NCI-H2107 treated with DMSO at 0.1 percent for 48 hours (cell line): Measurements from ENCODE around the gene DMGDH.

ENCODE experiments used
- DNase-seq: peaks from one replicate; lab custom pipeline; 2025; ENCODE audit not compliant: unreplicated experiment; lab: John Stamatoyannopoulos, UW

Gene DMGDH

DNA sequence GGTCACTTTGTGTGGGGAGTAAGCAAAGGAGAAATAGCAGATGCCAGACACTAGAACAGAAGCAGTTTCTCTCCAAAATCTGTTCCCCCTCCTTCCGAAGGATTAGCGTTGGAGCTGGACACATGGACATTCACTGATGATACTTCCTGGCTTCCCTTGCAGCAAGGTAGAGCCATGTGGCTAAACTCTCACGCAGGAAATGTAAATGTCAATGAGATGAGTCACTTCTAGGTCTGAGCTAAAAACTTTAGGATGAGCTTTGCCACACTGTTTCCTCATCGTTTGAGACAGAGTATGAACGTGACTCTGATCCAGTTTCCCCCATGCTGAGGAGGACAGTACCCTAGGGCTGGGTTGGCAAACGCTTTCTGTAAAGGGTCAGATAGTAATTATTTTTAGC is 5.2 kb upstream of the DMGDH start:
- no peak for DNase-seq

DNA sequence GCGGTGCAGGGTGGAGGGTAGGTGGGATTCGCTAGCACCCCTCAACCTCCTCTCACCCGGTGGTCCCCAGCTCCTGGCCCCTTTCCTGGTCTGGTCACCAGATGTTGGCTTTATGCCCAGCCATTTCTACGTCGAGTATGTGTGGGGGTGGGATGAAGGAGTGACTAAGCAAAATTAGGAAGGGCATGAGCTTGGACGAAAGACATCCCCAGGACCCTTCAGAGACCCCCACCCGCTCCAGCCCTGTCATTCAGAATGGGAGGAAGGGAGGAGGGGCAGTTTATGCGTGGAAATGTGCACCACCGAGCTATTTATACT is 835 bp upstream of the DMGDH start:
- no peak for DNase-seq

DNA sequence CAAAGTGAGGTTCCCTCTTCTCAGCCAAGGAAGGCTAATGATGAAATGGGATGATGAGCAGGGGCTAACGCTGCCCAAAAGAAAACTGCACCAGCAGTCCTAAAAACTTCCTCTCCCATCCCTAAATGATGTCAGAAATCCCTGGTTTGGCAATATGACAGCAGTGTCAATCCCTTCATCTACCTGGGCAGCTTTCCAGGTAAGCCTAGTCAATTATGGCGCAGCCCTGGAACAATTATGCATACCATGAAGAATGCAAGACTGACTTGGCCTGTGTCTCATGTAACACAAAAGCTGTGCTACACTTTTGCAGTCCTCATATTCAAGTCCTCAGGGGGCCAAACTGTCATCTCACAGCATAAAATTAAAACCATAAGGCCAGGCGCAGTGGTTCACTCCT is 7.0 kb downstream of the DMGDH start:
- no peak for DNase-seq

DNA sequence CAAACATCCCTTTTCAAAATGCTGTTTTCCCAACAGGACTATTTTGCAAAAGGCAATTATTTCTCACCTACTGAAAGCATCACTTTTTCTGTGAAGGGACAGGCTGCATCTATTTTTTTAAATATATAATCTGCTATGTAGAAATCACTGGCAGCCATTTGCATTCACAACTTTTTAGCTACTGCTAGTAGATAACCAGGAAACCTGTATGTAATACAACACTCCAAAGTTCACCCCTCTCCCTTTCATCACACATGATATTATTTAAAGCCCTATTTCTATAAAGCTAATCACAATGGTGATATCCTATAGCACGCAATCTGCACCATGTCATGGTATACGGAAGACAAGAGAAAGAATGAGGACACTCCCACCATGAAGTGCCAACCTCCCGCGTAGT is 9.8 kb downstream of the DMGDH start:
- DNase-seq = no peak

DNA sequence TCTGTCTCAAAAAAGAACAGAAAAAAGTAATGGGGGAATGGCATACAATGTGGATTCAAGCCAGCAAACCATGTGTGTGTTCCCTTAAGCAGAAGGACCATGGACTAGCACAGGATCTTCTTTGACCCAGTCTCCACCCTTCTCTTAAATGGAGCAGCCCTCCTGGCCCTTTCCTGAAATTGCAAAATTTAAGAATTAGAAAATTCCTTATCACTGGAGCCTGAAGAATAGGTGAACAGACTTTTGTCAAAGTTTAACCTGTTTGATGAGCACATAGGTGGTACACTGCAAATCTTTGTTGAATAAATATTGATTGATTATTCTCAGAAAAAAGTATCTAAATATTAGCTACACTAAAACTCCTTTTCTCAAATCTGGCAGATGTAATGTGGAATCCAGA is 12.6 kb downstream of the DMGDH start:
- no peak for DNase-seq

DNA sequence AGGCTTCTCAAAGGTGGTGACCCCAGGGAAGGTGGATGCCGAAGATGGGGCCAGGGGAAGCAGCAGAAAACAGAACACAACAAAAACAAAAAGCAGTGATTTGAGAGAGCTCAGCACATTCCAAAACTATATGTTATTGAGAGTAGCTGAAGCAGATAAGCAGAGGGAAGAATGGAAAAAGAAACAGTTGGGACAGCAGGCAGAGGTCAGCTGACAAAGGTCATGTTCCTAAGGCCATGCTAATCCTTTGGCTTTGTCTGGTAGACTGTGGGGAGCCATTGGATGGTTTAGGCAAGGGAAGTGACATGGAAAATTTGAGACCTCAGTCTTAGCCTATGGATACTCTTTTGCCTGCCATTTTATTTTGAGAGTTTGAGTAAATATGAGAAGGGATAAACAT is 14.5 kb downstream of the DMGDH start:
- DNase-seq = no peak

DNA sequence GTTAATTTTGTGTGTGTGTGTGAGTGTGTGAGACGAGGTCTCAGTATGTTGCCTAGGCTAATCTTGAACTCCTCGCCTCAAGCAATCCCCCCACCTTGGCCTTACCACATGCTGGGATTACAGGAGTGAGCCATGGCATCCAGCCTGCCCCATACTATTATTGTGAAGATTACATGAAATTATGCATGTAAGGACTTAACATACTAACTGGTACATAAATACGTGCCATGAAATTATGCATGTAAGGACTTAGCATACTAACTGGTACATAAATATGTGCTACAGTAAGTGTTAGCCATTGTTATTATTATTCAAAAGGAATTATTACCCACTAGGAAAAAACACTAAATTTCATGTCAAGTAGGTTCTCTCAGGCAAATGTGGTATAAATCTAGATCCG is 16.2 kb downstream of the DMGDH start:
- DNase-seq = no peak

DNA sequence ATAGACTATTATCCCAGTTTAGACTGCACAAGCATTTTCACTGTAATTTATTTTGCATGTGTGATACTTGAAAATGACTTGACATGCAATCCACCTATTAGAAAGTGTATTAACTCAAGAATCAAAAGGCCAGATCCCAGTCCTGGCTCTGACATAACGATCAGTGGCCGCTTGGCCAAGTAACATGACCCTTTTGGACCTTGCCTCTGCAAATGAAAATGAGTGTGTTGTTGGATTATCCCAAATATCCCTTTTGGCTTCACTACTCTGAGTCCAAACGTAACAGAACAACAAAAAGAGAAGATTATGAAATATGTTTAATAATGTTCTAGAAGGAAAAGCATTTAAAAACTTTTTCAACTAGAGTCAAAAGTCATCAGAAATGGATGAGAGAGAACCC is 19.0 kb downstream of the DMGDH start:
- no peak for DNase-seq

DNA sequence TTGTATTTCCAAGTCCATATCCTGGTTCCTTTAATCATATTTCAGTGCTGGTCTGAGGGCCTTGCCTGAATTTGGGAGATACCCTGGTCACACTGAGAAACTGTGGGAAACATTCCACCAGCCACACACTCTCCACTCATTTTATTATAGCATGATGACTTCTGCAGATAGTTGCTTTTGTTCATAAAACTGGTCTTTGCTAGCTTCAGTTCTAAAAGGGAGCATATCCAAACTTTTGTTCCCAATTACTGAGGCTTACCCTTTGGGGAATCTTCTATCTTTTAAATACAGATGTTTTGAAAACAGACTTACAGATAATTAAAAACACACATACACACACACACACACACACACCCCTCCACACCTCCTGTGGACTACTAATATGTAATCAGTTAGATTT is 21.0 kb downstream of the DMGDH start:
- no peak for DNase-seq

DNA sequence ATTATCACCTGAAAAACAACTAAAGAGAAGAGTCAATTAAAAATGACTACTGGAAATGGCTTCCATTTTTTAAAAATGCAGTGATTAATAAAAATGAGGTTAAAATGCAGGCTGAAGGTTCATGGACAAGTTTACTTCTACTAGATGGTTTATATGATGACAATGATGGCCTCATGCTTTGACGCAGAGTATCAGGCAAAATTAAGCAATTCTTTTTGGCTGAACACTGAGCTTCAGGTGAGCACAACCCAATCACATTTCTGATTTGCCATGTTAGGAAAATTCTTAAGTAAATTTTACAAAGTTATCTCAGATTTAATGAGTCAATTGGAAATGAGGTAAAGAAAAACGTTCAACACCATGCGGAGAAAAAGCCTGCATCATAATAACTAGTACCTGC is 22.3 kb downstream of the DMGDH start:
- no peak for DNase-seq

DNA sequence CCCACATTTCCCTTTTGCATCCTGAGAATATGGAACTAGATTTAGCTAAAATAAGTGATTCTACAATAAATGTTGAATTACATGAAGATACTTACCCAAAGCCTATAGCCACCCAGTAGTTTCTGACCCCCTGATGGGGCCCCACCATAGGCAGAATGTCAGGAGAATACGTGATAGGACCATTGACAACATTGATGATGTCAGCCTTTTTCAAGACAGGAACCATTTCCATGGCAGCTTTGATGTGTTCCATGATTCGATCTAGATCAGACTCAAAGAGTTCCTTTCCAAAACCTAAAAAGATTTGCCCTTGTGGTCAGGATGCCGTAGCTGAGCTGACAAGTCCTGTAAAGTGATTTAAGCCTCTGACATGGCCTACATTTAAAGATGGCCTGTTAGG is 27.3 kb downstream of the DMGDH start:
- no peak for DNase-seq

DNA sequence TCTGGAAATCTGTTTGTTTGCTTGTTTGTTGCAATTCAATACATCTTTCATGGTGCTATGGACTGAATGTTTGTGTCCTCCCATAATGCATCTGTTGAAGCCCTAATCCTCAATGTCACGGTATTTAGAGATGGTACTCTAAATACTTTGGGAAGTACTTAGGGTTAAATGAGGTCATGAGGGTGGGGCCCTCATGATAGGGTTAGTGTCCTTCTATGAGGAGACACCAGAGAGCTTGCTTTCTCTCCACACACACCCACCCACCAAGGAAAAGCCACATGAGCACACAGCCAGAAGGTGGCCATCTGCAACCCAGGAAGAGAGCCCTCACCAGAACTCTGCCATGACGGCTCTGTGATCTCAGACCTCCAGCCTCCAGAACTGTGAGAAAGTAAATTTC is 32.7 kb downstream of the DMGDH start:
- no peak for DNase-seq

DNA sequence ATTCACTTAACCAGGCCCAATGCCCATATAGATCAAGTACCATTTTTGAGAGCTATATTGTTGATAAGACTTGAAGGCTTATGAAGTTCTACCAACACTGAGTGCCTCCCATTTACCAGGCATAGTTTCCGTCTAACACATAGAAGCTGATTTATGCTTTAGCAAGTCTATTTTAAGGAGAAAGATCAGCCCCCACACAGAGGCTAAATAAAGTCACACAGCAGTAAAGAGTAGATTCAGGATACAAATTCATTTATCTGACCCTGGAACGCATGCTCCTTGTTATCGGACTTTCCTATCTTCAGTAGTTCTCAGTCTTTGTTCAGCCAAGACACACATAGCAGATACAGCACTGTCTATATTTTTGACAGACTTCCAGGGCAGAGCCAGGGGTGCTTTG is 34.2 kb downstream of the DMGDH start:
- no peak for DNase-seq

DNA sequence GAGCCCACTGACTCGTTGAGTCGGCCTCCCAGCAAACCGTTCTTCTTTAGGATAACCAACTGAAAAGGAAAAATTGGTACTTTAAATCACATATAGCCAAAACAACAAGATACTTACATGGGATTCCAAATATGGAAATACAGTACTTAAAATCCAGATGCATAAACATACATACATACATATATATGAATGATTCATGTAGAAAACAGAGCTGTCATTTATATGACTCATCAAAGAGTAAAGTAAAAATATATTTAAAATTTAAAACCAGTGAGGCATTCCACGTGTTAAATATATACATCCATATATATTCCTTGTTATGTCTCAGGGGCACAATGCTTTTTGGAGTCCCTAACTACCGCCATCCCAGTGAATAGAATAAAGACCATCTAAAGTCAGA is 36.7 kb downstream of the DMGDH start:
- DNase-seq = no peak

DNA sequence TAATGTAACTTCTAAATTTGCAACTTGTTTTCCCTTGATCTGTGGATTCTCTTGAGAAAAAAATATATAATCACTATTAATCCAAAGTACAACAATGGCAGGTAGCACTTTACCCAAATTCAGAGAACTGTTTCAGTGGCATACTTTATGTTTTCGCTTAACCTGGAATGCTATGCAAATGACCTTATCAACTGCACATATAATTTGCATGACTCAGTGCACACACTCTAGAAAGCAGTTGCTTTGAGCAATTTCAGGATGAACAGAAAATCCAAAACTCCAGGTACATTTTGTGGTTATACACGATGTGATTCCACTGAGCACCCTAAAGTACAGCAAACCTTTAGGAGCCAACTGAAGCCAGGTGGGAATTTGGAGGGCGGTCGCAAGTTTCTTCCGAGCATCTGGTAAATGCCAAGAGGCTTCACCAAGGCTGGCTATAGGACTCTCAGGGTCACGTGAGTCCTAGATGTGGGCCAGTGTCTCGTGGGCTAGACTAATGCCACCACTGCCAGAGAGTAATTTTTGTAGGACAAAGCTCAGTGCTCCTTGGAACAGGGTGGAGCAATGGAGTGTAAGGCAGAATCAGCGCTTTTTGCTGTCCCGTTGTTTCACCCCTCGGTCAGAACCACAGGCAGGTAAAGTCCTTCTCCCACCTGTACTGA is 37.3 kb downstream of the DMGDH start:
- no peak for DNase-seq

DNA sequence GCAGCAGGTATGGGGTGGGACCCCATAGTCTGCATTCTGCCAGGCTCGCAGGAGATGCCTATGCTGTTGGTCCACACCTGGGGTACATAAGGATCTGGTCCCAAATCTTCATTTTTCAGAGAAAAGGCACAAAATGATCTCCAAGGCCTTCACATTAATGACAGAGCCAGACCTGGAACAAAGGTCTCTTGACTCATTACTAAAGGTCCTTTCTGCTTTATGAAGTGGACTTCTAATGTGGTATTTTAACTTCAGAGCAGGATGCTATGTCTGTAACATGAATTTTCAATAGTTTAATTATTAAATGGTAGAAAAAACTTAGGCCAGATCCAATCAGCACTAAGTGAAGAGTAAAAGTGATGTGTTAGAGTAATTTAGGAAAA is 38.0 kb downstream of the DMGDH start:
- DNase-seq = no peak

DNA sequence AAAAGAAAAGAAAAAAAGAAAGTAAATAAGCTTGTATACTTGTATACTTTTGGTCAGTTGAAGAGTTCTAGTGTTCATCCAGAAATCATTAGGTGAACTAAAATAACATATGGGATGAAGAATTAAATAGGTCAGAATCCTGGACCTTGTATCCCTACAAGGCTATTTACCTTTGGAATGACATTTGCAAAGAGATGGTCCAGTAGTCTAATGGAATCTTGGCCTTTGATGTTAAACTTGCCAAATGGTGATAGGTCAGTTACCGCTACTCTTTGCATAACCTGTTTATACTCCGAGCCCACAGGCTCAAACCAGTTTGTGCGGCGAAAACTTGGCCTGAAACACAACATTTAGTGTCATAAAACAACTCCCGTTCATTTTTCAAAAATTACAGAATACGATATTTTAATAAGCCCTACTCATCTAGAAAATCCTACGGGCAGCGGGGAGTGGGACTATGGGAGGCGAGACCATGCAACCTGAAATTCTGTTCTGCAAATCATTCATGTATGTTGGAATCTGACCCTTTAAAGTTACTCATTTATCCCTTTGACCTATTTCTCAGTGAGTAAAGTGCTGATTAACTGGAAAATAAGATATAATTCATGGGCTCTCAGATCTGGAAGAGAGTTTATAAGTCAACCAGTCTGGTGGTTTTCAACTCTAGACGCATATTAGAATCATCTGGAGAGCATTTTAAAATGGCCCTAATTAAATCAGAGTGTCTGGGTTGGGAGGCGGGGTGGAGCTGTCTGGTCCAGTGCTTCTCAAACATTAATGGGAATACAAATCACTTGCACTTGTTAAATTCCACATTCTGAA is 38.6 kb downstream of the DMGDH start:
- no peak for DNase-seq

DNA sequence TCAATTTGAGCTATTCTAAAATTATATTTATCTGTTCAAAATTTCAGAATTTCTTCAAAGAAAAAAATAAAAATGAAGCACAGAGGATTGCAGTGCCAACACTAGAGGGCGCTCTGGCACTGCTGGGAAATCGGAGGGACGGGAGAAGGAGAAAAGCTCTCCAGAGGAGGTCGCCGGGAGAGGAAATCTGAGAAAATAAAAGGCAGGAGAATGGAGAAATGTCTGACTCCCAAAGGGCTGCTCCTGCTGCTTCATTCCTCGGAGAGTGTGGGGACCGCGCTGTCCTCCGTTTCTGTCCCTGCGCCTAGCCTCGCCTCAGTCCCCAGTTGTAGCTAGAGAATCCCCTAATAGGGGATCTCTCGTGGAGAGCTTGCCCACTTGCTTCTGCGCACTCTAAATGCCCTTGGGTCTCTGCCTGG is 44.4 kb downstream of the DMGDH start:
- peak; percentile 14 for DNase-seq

DNA sequence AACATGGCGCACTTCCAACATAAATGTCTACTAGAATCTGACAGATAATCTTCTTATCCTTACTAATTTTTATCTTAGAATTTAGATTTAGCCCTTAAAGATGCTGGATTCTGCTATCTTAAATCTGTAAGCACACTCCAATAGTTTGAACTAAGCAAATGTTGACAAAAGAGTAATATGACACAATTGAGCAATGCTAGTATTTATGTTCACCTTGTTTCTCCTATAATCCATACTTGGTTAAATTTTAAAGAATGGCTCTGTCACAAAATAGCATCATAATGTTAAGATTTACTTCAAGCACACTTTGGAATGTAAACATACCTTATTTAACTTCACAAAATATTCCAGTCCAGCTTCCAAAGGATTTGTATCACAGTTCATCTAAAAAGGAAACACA is 45.5 kb downstream of the DMGDH start:
- no peak for DNase-seq

DNA sequence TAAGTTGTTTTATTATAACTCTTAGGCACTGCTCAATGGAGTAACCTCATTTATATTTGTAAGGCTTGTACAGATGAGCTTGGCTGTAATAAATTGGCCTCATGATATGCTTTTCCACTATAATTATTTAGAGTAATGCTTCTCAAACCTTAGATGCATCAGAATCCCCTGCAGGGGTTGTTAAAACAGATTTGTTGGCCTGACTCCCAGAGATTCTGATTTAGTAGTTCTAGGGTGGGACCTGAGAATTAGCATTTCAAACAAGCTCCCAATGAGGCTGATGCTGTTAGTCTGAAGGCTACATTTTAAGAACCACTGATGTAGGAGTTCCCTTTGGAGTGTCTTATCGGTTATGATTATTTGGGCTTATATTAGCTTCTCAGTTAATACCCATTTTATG is 46.1 kb downstream of the DMGDH start:
- no peak for DNase-seq

DNA sequence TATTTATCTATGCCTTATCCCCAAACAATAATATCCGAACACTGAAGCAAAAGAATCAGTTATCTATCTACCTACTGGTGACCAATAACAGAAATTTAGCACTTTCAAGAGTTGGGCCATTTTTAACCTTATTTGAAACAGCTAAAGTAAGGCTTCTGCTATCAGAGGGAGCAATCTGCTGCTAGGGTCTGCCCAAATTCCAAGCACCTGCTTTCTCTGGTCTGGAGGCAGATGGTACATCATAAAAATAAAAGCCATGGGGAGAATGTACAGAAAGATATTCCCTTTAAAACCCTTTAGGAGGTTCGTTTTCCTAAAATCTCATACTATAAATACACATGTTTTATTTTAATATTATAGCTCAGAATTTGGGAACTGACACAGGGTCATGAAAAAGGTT is 46.7 kb downstream of the DMGDH start:
- no peak for DNase-seq

DNA sequence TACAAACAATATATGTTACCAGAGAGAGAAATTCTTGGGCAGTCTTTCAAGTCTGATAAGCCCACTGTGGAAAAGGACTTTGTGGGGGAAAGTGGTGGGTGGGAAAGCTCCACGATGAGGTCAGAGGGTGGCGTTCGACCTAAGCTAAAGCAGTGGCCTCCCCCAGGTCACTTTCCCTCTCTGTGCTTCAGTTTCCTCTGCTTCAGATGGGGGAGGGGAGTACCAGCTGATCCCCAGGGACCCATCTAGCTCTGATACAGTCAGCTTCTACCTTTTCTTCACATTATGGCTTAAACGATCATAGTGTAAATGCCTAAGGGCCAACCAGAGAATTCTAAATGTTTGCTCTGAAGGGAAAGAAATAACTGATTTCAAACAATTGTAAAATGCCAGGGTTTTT is 47.7 kb downstream of the DMGDH start:
- DNase-seq = no peak
